Right lobe of liver (tissue), 4 donors: ENCODE data around the gene ODC1.

Experiments
- POLR2A ChIP-seq: fragments of 450-650 bp; IDR thresholded peaks from one replicate; pipeline ENCODE4 v1.6.1; 2017; ENCODE audit warnings: antibody characterized with exemption, mild to moderate bottlenecking
- TF ChIP-seq, protein P1 (sequence below), 4 donors: fragments of 200-600 bp in 3 of 4; fragments of 450-650 bp in 1 of 4; IDR thresholded peaks; one replicate each; pipeline versions ENCODE4 v1.5.1 to v1.8.0; 2016 to 2022; ENCODE audit warnings: antibody characterized with exemption in 4 of 4, mild to moderate bottlenecking in 2 of 4
- donor health status: DM: no; HTN: no; CAD: no.
- donor health status: DM: no; HTN: no; CAD: no.
- donor health status: DM: no; HTN: yes; CAD: no.

GRCh38 chr2:10477443-10478297 is 29.5 kb upstream of the ODC1 start:
- TF ChIP-seq, protein P1, sequence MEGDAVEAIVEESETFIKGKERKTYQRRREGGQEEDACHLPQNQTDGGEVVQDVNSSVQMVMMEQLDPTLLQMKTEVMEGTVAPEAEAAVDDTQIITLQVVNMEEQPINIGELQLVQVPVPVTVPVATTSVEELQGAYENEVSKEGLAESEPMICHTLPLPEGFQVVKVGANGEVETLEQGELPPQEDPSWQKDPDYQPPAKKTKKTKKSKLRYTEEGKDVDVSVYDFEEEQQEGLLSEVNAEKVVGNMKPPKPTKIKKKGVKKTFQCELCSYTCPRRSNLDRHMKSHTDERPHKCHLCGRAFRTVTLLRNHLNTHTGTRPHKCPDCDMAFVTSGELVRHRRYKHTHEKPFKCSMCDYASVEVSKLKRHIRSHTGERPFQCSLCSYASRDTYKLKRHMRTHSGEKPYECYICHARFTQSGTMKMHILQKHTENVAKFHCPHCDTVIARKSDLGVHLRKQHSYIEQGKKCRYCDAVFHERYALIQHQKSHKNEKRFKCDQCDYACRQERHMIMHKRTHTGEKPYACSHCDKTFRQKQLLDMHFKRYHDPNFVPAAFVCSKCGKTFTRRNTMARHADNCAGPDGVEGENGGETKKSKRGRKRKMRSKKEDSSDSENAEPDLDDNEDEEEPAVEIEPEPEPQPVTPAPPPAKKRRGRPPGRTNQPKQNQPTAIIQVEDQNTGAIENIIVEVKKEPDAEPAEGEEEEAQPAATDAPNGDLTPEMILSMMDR (IDR thresholded peaks at IDR 0.05): no peak
- no peak for TF ChIP-seq POLR2A
